Right atrium auricular region (tissue), 2 donors: ENCODE results near the gene WDPCP. TPM values are rescaled to one million over a fixed set of nuclear protein-coding genes. Genes with fewer than 3 reads are reported as not detected.
A peak's percentile ranks its signal among the peaks of the same experiment; 100 is the strongest.

Experiments used
- DNase-seq: peaks from one replicate; pipeline ENCODE4 v3.0.0-alpha.2; 2019; ENCODE audit warnings: low spot score
- H3K27ac ChIP-seq, 2 donors: fragments of 200-600 bp; sonication (generic); 1 replicate in 1 of 2; 2 replicates in 1 of 2; pipeline ENCODE4 v1.5.1; 2016 to 2019
- H3K27me3 ChIP-seq, 2 donors: fragments of 200-600 bp; sonication (generic); one replicate each; pipeline versions ENCODE4 v1.5.1 to v1.6.0; 2017 to 2019
- H3K36me3 ChIP-seq: fragments of 200-600 bp; sonication (generic); one replicate; pipeline ENCODE4 v1.5.1; 2016
- H3K4me1 ChIP-seq, 2 donors: fragments of 200-600 bp; sonication (generic); one replicate each; pipeline versions ENCODE4 v1.5.1 to v1.6.0; 2017 to 2019
- H3K4me3 ChIP-seq, 2 donors: fragments of 200-600 bp; sonication (generic); 1 replicate in 1 of 2; 2 replicates in 1 of 2; pipeline ENCODE4 v1.5.1; 2017 to 2019; ENCODE audit warnings: mild to moderate bottlenecking in 1 of 2, moderate library complexity in 1 of 2
- H3K9me3 ChIP-seq, 2 donors: fragments of 200-600 bp; sonication (generic); one replicate each; pipeline ENCODE4 v1.5.1; 2019
- total RNA-seq, 2 donors: library from RNA; depleted of rRNA; stranded (reverse); fragments of >200 nt; gene quantifications; one replicate each; pipeline ENCODE4 v1.1.0, GENCODE V29; 2016
- TF ChIP-seq, protein P1 (sequence below), 2 donors: fragments of 200-600 bp; sonication (generic); IDR thresholded peaks; one replicate each; pipeline ENCODE4 v1.5.1; 2019; ENCODE audit warnings: antibody characterized with exemption in 2 of 2

The WDPCP gene
- total RNA-seq, 2 donors from 2014 or later = 8.7 to 12.6 TPM

DNA sequence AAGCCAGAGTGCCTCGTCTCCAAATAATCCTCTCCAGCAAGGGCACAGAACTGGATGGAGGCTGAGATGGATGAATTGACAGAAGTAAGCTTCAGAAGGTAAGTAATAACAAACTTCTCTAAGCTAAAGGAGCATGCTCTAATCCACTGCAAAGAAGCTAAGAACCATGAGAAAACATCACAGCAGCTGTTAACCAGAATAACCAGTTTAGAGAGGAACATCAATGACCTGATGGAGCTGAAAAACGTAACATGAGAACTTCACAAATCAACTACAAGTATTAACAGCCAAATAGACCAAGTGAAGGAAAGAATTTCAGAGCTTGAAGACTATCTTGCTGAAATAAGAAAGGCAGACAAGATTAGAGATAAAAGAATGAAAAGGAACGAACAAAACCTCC is 32.3 kb downstream of the WDPCP start:
- peaks cover 0 to 19% of the 10 kb centered on the region in 2 donors for H3K9me3 ChIP-seq
- no peaks in the 10 kb centered on the region for H3K4me1 ChIP-seq
- no peak overlapping the region for H3K4me3 ChIP-seq
- H3K27ac ChIP-seq = no peak overlapping the region
- no peaks in the 10 kb centered on the region for H3K36me3 ChIP-seq
- no peaks in the 10 kb centered on the region for H3K27me3 ChIP-seq
- DNase-seq = no peak
- TF ChIP-seq, protein P1, sequence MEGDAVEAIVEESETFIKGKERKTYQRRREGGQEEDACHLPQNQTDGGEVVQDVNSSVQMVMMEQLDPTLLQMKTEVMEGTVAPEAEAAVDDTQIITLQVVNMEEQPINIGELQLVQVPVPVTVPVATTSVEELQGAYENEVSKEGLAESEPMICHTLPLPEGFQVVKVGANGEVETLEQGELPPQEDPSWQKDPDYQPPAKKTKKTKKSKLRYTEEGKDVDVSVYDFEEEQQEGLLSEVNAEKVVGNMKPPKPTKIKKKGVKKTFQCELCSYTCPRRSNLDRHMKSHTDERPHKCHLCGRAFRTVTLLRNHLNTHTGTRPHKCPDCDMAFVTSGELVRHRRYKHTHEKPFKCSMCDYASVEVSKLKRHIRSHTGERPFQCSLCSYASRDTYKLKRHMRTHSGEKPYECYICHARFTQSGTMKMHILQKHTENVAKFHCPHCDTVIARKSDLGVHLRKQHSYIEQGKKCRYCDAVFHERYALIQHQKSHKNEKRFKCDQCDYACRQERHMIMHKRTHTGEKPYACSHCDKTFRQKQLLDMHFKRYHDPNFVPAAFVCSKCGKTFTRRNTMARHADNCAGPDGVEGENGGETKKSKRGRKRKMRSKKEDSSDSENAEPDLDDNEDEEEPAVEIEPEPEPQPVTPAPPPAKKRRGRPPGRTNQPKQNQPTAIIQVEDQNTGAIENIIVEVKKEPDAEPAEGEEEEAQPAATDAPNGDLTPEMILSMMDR (IDR thresholded peaks at IDR 0.05) = no peak

DNA sequence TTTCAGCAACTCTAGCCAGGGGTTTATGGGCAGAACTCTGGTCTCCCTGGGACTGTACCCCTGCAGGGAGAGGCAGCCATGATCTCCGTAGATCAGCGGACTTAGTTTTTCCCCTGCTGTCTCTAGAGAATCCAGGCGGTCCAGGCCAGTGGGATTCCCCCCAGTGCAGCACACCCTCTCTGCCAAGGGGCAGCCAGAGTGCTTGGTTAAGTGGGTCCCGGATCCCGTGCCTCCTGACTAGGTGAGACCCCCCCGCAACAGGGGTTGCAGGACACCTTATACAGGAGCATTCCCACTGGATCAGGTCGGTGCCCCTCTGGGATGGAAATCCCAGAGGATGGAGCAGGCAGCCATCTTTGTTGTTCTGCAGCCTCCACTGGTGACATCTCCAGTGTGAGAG is 33.0 kb downstream of the WDPCP start:
- H3K4me3 ChIP-seq = no peak overlapping the region
- no peaks in the 10 kb centered on the region for H3K36me3 ChIP-seq
- peaks cover 0 to 19% of the 10 kb centered on the region in 2 donors for H3K9me3 ChIP-seq
- TF ChIP-seq, protein P1 (IDR thresholded peaks at IDR 0.05) = no peak
- no peaks in the 10 kb centered on the region for H3K4me1 ChIP-seq
- H3K27ac ChIP-seq = no peak overlapping the region
- H3K27me3 ChIP-seq = no peaks in the 10 kb centered on the region
- no peak for DNase-seq

DNA sequence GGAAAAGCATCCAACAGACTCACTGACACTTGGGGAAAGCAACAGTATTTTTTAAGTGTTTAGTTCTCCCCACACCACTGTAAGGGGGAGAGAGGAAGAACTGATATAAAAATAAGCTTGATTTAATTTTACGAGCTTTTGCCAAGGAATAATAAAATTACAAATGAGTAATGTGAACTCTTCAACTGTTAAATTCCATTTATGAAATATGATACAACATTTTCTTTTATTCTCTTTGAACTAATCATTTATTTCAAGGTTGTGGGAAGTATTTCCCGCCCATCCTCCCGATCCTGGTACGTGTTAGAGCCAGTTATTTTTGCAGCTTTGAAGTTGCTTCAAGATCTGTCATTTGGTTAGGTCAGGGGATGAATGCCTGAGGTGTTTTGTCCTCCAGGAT is 35.2 kb downstream of the WDPCP start:
- H3K27ac ChIP-seq = no peak overlapping the region

DNA sequence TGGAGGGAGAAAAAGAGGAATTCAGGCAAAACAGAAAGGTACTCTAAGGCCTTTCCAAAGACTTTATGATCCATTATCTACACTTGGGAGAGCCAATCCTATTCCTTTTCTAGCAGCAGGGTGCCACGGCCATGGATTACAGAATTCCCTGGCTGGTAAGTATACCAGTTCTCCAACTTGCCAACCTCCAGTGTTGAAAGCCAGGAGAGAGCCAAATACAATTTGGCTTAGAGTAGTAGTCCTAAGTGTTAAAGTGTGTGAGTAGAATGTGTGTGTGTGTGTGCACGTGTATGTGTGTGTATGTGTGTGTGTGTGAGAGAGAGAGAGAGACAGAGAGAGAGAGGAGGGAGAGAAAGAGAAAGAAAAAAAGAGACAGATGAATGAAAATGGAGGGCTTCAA is 43.3 kb downstream of the WDPCP start:
- H3K36me3 ChIP-seq = no peaks in the 10 kb centered on the region
- no peaks in the 10 kb centered on the region for H3K9me3 ChIP-seq
- no peak for DNase-seq
- H3K4me1 ChIP-seq = no peaks in the 10 kb centered on the region
- no peak overlapping the region for H3K4me3 ChIP-seq
- TF ChIP-seq, protein P1 (IDR thresholded peaks at IDR 0.05) = no peak
- no peak overlapping the region for H3K27ac ChIP-seq
- no peaks in the 10 kb centered on the region for H3K27me3 ChIP-seq

More for the DNA sequence above, 35.2 kb downstream of the WDPCP start:
- no peaks in the 10 kb centered on the region for H3K27me3 ChIP-seq
- H3K4me1 ChIP-seq = no peaks in the 10 kb centered on the region
- no peak for DNase-seq
- H3K9me3 ChIP-seq = peaks cover 0 to 9% of the 10 kb centered on the region in 2 donors
- TF ChIP-seq, protein P1 (IDR thresholded peaks at IDR 0.05) = no peak
- no peak overlapping the region for H3K4me3 ChIP-seq
- no peaks in the 10 kb centered on the region for H3K36me3 ChIP-seq

DNA sequence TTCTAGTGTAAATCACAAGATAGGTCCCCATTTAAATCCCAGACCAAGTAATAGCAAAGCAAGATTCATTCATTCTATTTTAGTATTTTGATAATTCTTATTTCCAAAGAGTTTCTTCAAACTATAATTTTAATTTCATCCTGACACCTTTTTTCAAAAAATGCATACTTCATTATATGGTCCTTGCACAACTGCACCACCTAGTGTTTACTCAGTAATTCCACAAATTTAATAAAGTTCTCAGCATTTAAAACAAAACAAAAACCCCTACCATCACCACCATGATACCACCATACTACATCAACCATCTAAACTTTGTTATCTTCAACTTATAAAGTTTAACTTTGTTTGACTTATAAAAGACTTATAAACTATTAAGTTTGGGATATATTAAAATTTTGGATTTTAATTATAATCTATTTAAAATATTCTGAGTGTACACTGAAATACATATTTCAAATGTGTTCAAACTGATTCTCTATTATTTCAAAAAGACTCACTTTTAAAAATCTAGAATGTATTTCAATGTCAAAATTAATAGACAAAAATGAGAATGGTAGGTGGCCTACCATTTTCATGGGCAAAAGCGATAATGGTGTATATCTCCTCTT is 44.2 kb downstream of the WDPCP start:
- TF ChIP-seq, protein P1 (IDR thresholded peaks at IDR 0.05) = peak; percentile 13 to 66
- H3K4me3 ChIP-seq = no peak overlapping the region

More for the DNA sequence above, 44.2 kb downstream of the WDPCP start:
- Histone ChIP-seq H3K27me3 (no peaks in the 10 kb centered on the region), H3K4me1 (no peaks in the 10 kb centered on the region), H3K9me3 (no peaks in the 10 kb centered on the region), H3K36me3 (no peaks in the 10 kb centered on the region), H3K27ac (no peak overlapping the region)
- no peak for DNase-seq
